ENCODE measurements around the gene FOXF1. TPM values are rescaled to one million over a fixed set of nuclear protein-coding genes. Genes with fewer than 3 reads are reported as not detected.

Gene FOXF1
- total and polyA plus RNA-seq, 2 experiments from 2014 or later, result 2.6 to 4.4 TPM

DNA sequence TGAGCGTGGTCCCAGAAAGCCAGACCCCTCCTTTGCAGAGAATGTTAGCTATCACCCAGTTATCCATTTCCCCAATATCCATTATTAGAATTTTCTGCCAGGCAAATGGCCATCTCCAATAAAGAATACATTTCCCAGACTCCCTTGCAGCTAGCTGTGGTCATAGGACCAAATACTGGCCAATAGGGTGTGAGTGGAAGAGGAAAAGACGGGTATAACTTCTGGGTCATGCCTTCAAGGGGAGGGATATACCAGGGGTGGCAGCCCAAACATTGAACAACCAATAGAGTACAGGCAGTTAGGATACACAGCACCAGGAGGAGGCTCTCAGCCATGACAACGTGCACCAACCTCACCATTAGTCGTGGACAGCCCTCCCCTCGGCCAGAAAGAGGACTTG, 26.1 kb upstream of the FOXF1 start:
- Histone ChIP-seq H3K4me1 (ENCODE audit: low read depth) (no peaks in the 10 kb centered on the region), H3K27me3 (peaks cover 75% of the 10 kb centered on the region), H3K9me3 (ENCODE audit: low read depth) (no peaks in the 10 kb centered on the region), H3K36me3 (no peaks in the 10 kb centered on the region), H3K27ac (no peak overlapping the region), H3K4me3 (no peak overlapping the region)
- TF ChIP-seq CTCF (IDR thresholded peaks at IDR 0.05; ENCODE audit: low read depth, low read length), result no peak
- DNase-seq (ENCODE audit: low read depth in 1 of 2, low spot score in 1 of 2), result no peak

- no peak for DNase-seq (ENCODE audit: low read depth in 1 of 2, low spot score in 1 of 2)
- no peaks in the 10 kb centered on the region for H3K9me3 ChIP-seq (ENCODE audit: low read depth)
- no peak overlapping the region for H3K27ac ChIP-seq
- no peaks in the 10 kb centered on the region for H3K36me3 ChIP-seq
- peaks cover 76% of the 10 kb centered on the region for H3K27me3 ChIP-seq
- no peak overlapping the region for H3K4me3 ChIP-seq
- no peak for TF ChIP-seq CTCF (IDR thresholded peaks at IDR 0.05; ENCODE audit: low read depth, low read length)
- H3K4me1 ChIP-seq (ENCODE audit: low read depth), result no peaks in the 10 kb centered on the region
These were observed 24.6 kb upstream of the FOXF1 start for GRCh38 chr16:86485746-86486145.

- Histone ChIP-seq H3K4me3 (no peak overlapping the region), H3K27me3 (peaks cover 100% of the 10 kb centered on the region), H3K36me3 (no peaks in the 10 kb centered on the region), H3K27ac (no peak overlapping the region), H3K4me1 (ENCODE audit: low read depth) (no peaks in the 10 kb centered on the region), H3K9me3 (ENCODE audit: low read depth) (no peaks in the 10 kb centered on the region)
- no peak for TF ChIP-seq CTCF (IDR thresholded peaks at IDR 0.05; ENCODE audit: low read depth, low read length)
- DNase-seq (ENCODE audit: low read depth in 1 of 2, low spot score in 1 of 2), result no peak
These were observed 19.3 kb upstream of the FOXF1 start for GRCh38 chr16:86490859-86491639.

GRCh38 chr16:86491640-86492023, 18.7 kb upstream of the FOXF1 start:
- H3K36me3 ChIP-seq, result no peaks in the 10 kb centered on the region
- no peak for DNase-seq (ENCODE audit: low read depth in 1 of 2, low spot score in 1 of 2)
- H3K4me1 ChIP-seq (ENCODE audit: low read depth), result no peaks in the 10 kb centered on the region
- no peaks in the 10 kb centered on the region for H3K9me3 ChIP-seq (ENCODE audit: low read depth)
- H3K27ac ChIP-seq, result no peak overlapping the region
- H3K4me3 ChIP-seq, result no peak overlapping the region
- no peak for TF ChIP-seq CTCF (IDR thresholded peaks at IDR 0.05; ENCODE audit: low read depth, low read length)
- peaks cover 100% of the 10 kb centered on the region for H3K27me3 ChIP-seq

- H3K27ac ChIP-seq, result no peak overlapping the region
- peaks cover 3% of the 10 kb centered on the region for H3K4me1 ChIP-seq (ENCODE audit: low read depth)
- DNase-seq (ENCODE audit: low read depth in 1 of 2, low spot score in 1 of 2), result no peak
- no peak overlapping the region for H3K4me3 ChIP-seq
- no peaks in the 10 kb centered on the region for H3K36me3 ChIP-seq
- no peak for TF ChIP-seq CTCF (IDR thresholded peaks at IDR 0.05; ENCODE audit: low read depth, low read length)
- H3K27me3 ChIP-seq, result peaks cover 100% of the 10 kb centered on the region
- H3K9me3 ChIP-seq (ENCODE audit: low read depth), result no peaks in the 10 kb centered on the region
These were observed 17.9 kb upstream of the FOXF1 start for GRCh38 chr16:86492267-86492960.
